MM.1S (cell line): ENCODE data around the gene FBF1.

ENCODE experiments used
- DNase-seq: peaks from one replicate; pipeline ENCODE4 v3.0.0-alpha.2; 2015
- H2AFZ ChIP-seq: fragments of 300-600 bp; sonication (generic); 2 replicates; pipeline ENCODE4 v1.6.0; 2016; ENCODE audit warnings: antibody characterized with exemption, low read length
- H3F3A ChIP-seq: fragments of 300-600 bp; sonication (generic); 2 replicates; pipeline ENCODE4 v1.6.1; 2016; ENCODE audit warnings: mild to moderate bottlenecking, antibody characterized with exemption, low read length, moderate library complexity, mixed read lengths; ENCODE audit not compliant: insufficient read depth
- H3K27ac ChIP-seq: fragments of 300-600 bp; sonication (generic); 2 replicates; pipeline ENCODE4 v1.5.1; 2016; ENCODE audit warnings: mild to moderate bottlenecking, low read length
- H3K27me3 ChIP-seq: fragments of 300-600 bp; sonication (generic); replicated peaks from 2 replicates; pipeline ENCODE4 v1.6.0; 2016; ENCODE audit warnings: low read length; ENCODE audit not compliant: insufficient read depth
- H3K36me3 ChIP-seq: fragments of 300-600 bp; sonication (generic); replicated peaks from 2 replicates; pipeline ENCODE4 v1.6.1; 2016; ENCODE audit warnings: mild to moderate bottlenecking, low read length, mixed read lengths; ENCODE audit not compliant: insufficient read depth
- H3K4me1 ChIP-seq: fragments of 300-600 bp; sonication (generic); 2 replicates; pipeline ENCODE4 v1.6.1; 2016; ENCODE audit warnings: low read length, mixed read lengths
- H3K4me2 ChIP-seq: fragments of 300-600 bp; sonication (generic); 2 replicates; pipeline ENCODE4 v1.6.0; 2016; ENCODE audit warnings: low read depth, low read length
- H3K4me3 ChIP-seq: fragments of 300-600 bp; sonication (generic); 2 replicates; pipeline ENCODE4 v1.5.1; 2016; ENCODE audit warnings: low read length, mixed read lengths
- H3K79me2 ChIP-seq: fragments of 300-600 bp; sonication (generic); 2 replicates; pipeline ENCODE4 v1.6.1; 2016; ENCODE audit warnings: mixed run types, low read length, mixed read lengths
- H3K9ac ChIP-seq: fragments of 300-600 bp; sonication (generic); 2 replicates; pipeline ENCODE4 v1.6.1; 2016; ENCODE audit warnings: low read length, mixed read lengths
- H3K9me2 ChIP-seq: fragments of 300-600 bp; sonication (generic); replicated peaks from 2 replicates; pipeline ENCODE4 v1.6.1; 2016; ENCODE audit warnings: mild to moderate bottlenecking, low read length, mixed read lengths; ENCODE audit not compliant: insufficient read depth
- H3K9me3 ChIP-seq: fragments of 300-600 bp; sonication (generic); replicated peaks from 2 replicates; pipeline ENCODE4 v1.6.1; 2016; ENCODE audit warnings: mild to moderate bottlenecking, low read length, mixed read lengths; ENCODE audit not compliant: insufficient read depth
- H4K20me1 ChIP-seq: fragments of 300-600 bp; sonication (generic); 2 replicates; pipeline ENCODE4 v1.6.1; 2016; ENCODE audit warnings: mild to moderate bottlenecking, low read length, moderate library complexity, mixed read lengths; ENCODE audit not compliant: insufficient read depth
- EZH2 ChIP-seq: fragments of 300-600 bp; sonication (generic); optimal IDR thresholded peaks from 2 replicates; pipeline ENCODE3; 2017; ENCODE audit warnings: low read depth, mild to moderate bottlenecking, antibody characterized with exemption, low read length, mixed read lengths
- EZH2phosphoT487 ChIP-seq: fragments of 300-600 bp; sonication (generic); IDR thresholded peaks from 2 replicates; pipeline ENCODE4 v1.6.1; 2018; ENCODE audit warnings: antibody characterized with exemption, low read length
- TF ChIP-seq, protein P1 (sequence below): fragments of 300-600 bp; sonication (generic); IDR thresholded peaks from 2 replicates; pipeline ENCODE4 v1.5.1; 2016; ENCODE audit warnings: antibody characterized with exemption, low read length, mixed read lengths

Gene FBF1

DNA sequence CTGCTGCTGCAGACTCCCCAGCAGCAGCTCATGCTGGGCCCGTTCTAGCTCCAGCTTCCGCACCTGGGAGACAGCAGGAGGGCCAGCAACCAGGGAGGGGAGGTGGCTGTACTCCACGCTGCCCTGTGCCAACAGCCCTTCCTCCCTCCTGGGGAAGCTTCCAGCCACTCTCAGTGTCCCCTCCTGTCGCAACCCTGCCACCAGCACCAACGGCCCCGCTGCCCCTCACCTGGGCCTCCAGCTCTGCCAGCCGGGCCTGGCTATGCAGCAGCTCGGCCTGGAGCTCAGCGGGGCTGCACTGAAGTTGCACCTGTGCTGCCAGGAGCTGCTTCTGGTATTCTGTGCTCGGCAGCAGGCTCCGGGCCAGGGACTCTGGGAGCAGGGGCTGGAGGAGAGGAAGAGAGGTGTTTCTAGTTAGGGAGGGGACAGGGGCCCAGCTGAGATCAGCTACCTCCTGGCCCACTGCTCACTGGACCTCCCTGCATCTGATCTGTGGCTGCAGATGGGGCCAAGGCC, 20.7 kb downstream of the FBF1 start:
- no peaks in the 10 kb centered on the region for H3K79me2 ChIP-seq
- H3F3A ChIP-seq: no peaks in the 10 kb centered on the region
- H2AFZ ChIP-seq: no peak overlapping the region
- TF ChIP-seq EZH2phosphoT487 (no peak), EZH2 (no peak)
- TF ChIP-seq, protein P1, sequence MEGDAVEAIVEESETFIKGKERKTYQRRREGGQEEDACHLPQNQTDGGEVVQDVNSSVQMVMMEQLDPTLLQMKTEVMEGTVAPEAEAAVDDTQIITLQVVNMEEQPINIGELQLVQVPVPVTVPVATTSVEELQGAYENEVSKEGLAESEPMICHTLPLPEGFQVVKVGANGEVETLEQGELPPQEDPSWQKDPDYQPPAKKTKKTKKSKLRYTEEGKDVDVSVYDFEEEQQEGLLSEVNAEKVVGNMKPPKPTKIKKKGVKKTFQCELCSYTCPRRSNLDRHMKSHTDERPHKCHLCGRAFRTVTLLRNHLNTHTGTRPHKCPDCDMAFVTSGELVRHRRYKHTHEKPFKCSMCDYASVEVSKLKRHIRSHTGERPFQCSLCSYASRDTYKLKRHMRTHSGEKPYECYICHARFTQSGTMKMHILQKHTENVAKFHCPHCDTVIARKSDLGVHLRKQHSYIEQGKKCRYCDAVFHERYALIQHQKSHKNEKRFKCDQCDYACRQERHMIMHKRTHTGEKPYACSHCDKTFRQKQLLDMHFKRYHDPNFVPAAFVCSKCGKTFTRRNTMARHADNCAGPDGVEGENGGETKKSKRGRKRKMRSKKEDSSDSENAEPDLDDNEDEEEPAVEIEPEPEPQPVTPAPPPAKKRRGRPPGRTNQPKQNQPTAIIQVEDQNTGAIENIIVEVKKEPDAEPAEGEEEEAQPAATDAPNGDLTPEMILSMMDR: no peak
- no peak overlapping the region for H3K4me2 ChIP-seq
- H3K4me3 ChIP-seq: no peak overlapping the region
- H3K4me1 ChIP-seq: no peaks in the 10 kb centered on the region
- DNase-seq: no peak
- no peaks in the 10 kb centered on the region for H4K20me1 ChIP-seq
- H3K9me2 ChIP-seq: no peaks in the 10 kb centered on the region
- H3K9ac ChIP-seq: no peak overlapping the region
- H3K36me3 ChIP-seq: no peaks in the 10 kb centered on the region
- no peaks in the 10 kb centered on the region for H3K27me3 ChIP-seq
- H3K9me3 ChIP-seq: no peaks in the 10 kb centered on the region
- H3K27ac ChIP-seq: no peak overlapping the region

DNA sequence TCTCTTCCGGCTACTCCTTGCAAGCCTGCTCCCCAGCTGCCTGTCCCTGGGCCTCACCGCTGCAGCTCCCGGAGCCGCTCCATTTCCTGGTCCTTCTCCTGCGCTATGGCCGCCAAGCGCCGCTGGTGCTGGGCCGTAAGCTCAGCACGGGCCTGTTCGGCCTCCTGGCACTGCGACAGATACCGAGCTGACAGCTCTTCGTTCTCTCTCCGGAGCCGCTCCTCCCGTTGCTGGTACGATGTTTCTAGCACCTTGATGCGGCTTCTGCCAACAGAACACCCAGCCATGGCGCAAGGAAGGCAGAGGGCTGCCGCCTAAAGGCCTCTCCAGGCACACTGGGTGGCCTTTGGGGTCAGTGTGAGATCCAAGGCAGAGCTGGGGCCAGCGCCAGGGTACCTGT, 21.2 kb downstream of the FBF1 start:
- Histone ChIP-seq H3K4me3 (no peak overlapping the region), H2AFZ (no peak overlapping the region), H3K9me3 (no peaks in the 10 kb centered on the region), H3K79me2 (no peaks in the 10 kb centered on the region), H3K27me3 (no peaks in the 10 kb centered on the region), H3K9ac (no peak overlapping the region), H3K27ac (no peak overlapping the region), H3F3A (no peaks in the 10 kb centered on the region), H3K9me2 (no peaks in the 10 kb centered on the region), H4K20me1 (no peaks in the 10 kb centered on the region), H3K36me3 (no peaks in the 10 kb centered on the region), H3K4me2 (no peak overlapping the region), H3K4me1 (no peaks in the 10 kb centered on the region)
- DNase-seq: no peak
- TF ChIP-seq EZH2 (no peak), EZH2phosphoT487 (no peak)
- TF ChIP-seq, protein P1: no peak

DNA sequence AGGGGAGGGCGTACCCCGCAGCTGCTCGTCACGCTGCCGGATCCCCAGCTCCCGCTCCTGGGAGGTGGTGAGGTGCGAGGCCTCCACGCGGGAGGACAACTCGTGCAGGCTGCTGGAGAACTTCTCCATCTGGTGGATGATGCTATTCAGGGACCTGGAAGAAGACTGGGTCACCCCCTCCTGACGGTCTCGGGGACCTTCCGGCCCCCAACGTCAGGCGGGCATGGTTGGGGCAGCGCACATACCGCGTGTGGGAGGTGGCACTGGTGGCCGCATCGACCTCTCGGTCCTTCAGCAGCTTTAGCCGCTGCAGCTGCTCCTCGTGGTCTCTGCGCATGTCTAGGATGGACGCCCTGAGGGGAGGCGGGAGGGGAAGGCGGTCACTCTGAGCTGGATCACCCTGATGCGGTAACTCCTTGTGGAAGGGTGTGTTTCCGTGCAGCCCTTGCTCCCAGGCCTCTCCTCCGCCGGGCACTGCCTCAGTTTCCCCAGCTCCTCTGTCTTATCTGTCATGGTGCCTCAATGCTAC, 22.9 kb downstream of the FBF1 start:
- no peak overlapping the region for H3K4me2 ChIP-seq
- TF ChIP-seq EZH2phosphoT487: no peak
- TF ChIP-seq EZH2: no peak
- TF ChIP-seq, protein P1: no peak
- no peaks in the 10 kb centered on the region for H3K9me3 ChIP-seq
- H3K79me2 ChIP-seq: no peaks in the 10 kb centered on the region
- no peaks in the 10 kb centered on the region for H3K27me3 ChIP-seq
- H3K9ac ChIP-seq: no peak overlapping the region
- H3K4me3 ChIP-seq: no peak overlapping the region
- H4K20me1 ChIP-seq: no peaks in the 10 kb centered on the region
- H3F3A ChIP-seq: no peaks in the 10 kb centered on the region
- H3K27ac ChIP-seq: no peak overlapping the region
- H3K9me2 ChIP-seq: no peaks in the 10 kb centered on the region
- no peaks in the 10 kb centered on the region for H3K36me3 ChIP-seq
- H3K4me1 ChIP-seq: no peaks in the 10 kb centered on the region
- H2AFZ ChIP-seq: no peak overlapping the region
- no peak for DNase-seq
